ENCODE data around the gene ZFP90. TPM values are rescaled to one million over a fixed set of nuclear protein-coding genes. Genes with fewer than 3 reads are reported as not detected.

Gene ZFP90
- total and polyA plus RNA-seq, 9 of the 15 experiments (the other 6 are each of a cell fraction or from before 2014, with no cell fraction given) = 0.66 to 2.9 (median 2.3) TPM

GRCh38 chr16:68563631-68564381, 24.7 kb downstream of the ZFP90 start (continued):
- TF ChIP-seq, protein P1, sequence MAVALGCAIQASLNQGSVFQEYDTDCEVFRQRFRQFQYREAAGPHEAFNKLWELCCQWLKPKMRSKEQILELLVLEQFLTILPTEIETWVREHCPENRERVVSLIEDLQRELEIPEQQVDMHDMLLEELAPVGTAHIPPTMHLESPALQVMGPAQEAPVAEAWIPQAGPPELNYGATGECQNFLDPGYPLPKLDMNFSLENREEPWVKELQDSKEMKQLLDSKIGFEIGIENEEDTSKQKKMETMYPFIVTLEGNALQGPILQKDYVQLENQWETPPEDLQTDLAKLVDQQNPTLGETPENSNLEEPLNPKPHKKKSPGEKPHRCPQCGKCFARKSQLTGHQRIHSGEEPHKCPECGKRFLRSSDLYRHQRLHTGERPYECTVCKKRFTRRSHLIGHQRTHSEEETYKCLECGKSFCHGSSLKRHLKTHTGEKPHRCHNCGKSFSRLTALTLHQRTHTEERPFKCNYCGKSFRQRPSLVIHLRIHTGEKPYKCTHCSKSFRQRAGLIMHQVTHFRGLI (CRISPR knock-in tag; IDR thresholded peaks at IDR 0.05) = no peak

DNA sequence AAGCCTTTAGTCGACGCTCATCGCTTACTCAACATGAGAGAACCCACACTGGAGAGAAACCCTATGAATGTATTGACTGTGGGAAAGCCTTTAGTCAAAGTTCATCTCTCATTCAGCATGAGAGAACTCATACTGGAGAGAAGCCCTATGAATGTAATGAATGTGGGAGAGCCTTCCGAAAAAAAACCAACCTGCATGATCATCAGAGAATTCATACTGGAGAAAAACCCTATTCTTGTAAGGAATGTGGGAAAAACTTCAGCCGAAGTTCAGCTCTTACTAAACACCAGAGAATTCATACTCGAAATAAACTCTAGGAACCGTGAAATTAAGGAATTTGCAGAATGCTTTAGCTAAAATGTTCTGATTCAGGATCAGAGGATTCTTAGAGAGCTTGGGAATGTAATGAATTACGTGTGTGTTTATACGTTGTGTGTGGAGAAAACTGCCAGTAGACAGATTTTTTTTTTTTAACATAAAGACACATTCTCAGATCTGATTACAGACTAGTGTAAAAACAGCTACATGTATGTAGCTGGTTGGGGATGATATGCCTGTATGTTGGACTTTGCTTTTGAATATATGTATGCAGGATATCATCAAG, 25.4 kb downstream of the ZFP90 start:
- no peak overlapping the region for H3K4me3 ChIP-seq
- no peak overlapping the region for H3K27ac ChIP-seq (ENCODE audit: extremely low read depth, low read depth, low read length)
- in situ Hi-C loops (cut with MboI) = no loop called here
- no peaks in the 10 kb centered on the region for H3K36me3 ChIP-seq (ENCODE audit: control insufficient read depth, insufficient read depth, low read length)
- no peak overlapping the region for H2AFZ ChIP-seq (ENCODE audit: low read depth, low read length)
- DNase-seq (ENCODE audit: extremely low read depth in 1 of 4, low spot score in 3 of 4) (no peak), ATAC-seq (no peak), FAIRE-seq (no peak)
- peaks cover 16% of the 10 kb centered on the region for H3K9me3 ChIP-seq (replicated peaks; ENCODE audit: control insufficient read depth, insufficient read depth, low read depth, low read length)
- no peak overlapping the region for H3K4me2 ChIP-seq (ENCODE audit: insufficient read depth, low read length)
- BruUV-seq (replicated peaks) = no TSS peak
- no peaks in the 10 kb centered on the region for H3K27me3 ChIP-seq (ENCODE audit: control insufficient read depth in 2 of 2, insufficient read depth in 2 of 2, low read length in 2 of 2)
- intact Hi-C loops (cut with micrococcal nuclease) = no loop called here
- H3K4me1 ChIP-seq (replicated peaks in 1 of 2; ENCODE audit: control insufficient read depth in 2 of 2, insufficient read depth in 2 of 2, low read length in 2 of 2) = no peaks in the 10 kb centered on the region
- CTCF ChIA-PET (ENCODE audit: low intra/inter-chr PET ratio) = no interaction called here
- H3K9me1 ChIP-seq (ENCODE audit: control insufficient read depth, insufficient read depth, low read length) = no peaks in the 10 kb centered on the region
- WGBS (ENCODE audit: insufficient coverage, low coverage, missing lambda C conversion rate) = 3% methylated on average over 9 of the region's 9 CpGs
- no peaks in the 10 kb centered on the region for H3K79me2 ChIP-seq (ENCODE audit: control insufficient read depth, insufficient read depth, low read length)
- POLR2A ChIA-PET = interaction anchor here (0.6 to 1.4 kb wide), 3 partner anchors 9 to 134 kb away, joined by 3 to 5 read pairs (median 4); no protein-coding TSS in a partner anchor
- no peak overlapping the region for H3K9ac ChIP-seq (ENCODE audit: insufficient read depth in 1 of 2, low read depth in 2 of 2, low read length in 2 of 2)
- H4K20me1 ChIP-seq (replicated peaks; ENCODE audit: control insufficient read depth, insufficient read depth, low read length) = no peaks in the 10 kb centered on the region
- peak; percentile 98 for TF ChIP-seq ZNF274 (IDR thresholded peaks at IDR 0.05; ENCODE audit: borderline replicate concordance, low read depth, low read length)
- TF ChIP-seq CBX1 (IDR thresholded peaks at IDR 0.05; ENCODE audit: low read depth) = 0 out of 2 replicates have a peak, but pooled peaks have one; percentile 43
- TF ChIP-seq FOSL1 (tag; conservative IDR thresholded peaks at IDR 0.05) = no peak
- TF ChIP-seq ZNF140 (CRISPR knock-in tag; IDR thresholded peaks at IDR 0.05) = no peak
- no peak for TF ChIP-seq TRIM25 (IDR thresholded peaks at IDR 0.05; ENCODE audit: borderline replicate concordance)
- no peak for TF ChIP-seq MEIS2 (IDR thresholded peaks at IDR 0.05; ENCODE audit: partially characterized antibody)
- no peak for TF ChIP-seq ZNF766 (CRISPR knock-in tag; conservative IDR thresholded peaks at IDR 0.05)
- TF ChIP-seq C11orf30 (IDR thresholded peaks at IDR 0.05; ENCODE audit: low read depth) = 0 out of 2 replicates have a peak, but pooled peaks have one; percentile 10
- 0 out of 2 replicates have a peak, but pooled peaks have one; percentile 21 for TF ChIP-seq TEAD4 (IDR thresholded peaks at IDR 0.05; ENCODE audit: low read length)
- TF ChIP-seq TEAD4 (CRISPR knock-in tag; IDR thresholded peaks at IDR 0.05; ENCODE audit: borderline replicate concordance) = no peak
- TF ChIP-seq CBX3 (IDR thresholded peaks at IDR 0.05; ENCODE audit: borderline replicate concordance in 1 of 2, low read length in 2 of 2) = peak in 1 of 2 experiments; percentile 49; a peak in 1 of 3 replicates
- TF ChIP-seq TRIM24 (IDR thresholded peaks at IDR 0.05) = peak in 1 of 2 experiments; percentile 60; a peak in 2 of 4 replicates
- TF ChIP-seq ZNF75A (CRISPR knock-in tag; IDR thresholded peaks at IDR 0.05) = peak; percentile 97
- peak; percentile 19 for TF ChIP-seq RBM25 (IDR thresholded peaks at IDR 0.05; ENCODE audit: low read depth, low read length, severe bottlenecking)

Data from K562 (cell line).